Adrenal gland (tissue), 5 donors: ENCODE measurements around the gene PPM1D.

Source experiments
- POLR2A ChIP-seq, 2 donors: fragments of 450-650 bp; IDR thresholded peaks; one replicate each; pipeline ENCODE4 v1.6.1; 2017; ENCODE audit warnings: antibody characterized with exemption in 2 of 2, mild to moderate bottlenecking in 2 of 2, moderate library complexity in 1 of 2
- TF ChIP-seq, protein P1 (sequence below), 6 experiments: fragments of 450-650 bp in 4 of 6; fragments of 200-600 bp in 2 of 6; sonication (generic) in 1 of 6; IDR thresholded peaks; 1 replicate in 5 of 6; 2 replicates in 1 of 6; pipeline versions ENCODE4 v1.5.1 to v1.8.0; 2016 to 2021; ENCODE audit warnings: antibody characterized with exemption in 6 of 6, mild to moderate bottlenecking in 2 of 6, moderate library complexity in 1 of 6
- donor health status: DM: no; HTN: no; CAD: no.

GRCh38 chr17:60599620-60600489 is at the start of gene PPM1D:
- TF ChIP-seq, protein P1, sequence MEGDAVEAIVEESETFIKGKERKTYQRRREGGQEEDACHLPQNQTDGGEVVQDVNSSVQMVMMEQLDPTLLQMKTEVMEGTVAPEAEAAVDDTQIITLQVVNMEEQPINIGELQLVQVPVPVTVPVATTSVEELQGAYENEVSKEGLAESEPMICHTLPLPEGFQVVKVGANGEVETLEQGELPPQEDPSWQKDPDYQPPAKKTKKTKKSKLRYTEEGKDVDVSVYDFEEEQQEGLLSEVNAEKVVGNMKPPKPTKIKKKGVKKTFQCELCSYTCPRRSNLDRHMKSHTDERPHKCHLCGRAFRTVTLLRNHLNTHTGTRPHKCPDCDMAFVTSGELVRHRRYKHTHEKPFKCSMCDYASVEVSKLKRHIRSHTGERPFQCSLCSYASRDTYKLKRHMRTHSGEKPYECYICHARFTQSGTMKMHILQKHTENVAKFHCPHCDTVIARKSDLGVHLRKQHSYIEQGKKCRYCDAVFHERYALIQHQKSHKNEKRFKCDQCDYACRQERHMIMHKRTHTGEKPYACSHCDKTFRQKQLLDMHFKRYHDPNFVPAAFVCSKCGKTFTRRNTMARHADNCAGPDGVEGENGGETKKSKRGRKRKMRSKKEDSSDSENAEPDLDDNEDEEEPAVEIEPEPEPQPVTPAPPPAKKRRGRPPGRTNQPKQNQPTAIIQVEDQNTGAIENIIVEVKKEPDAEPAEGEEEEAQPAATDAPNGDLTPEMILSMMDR (IDR thresholded peaks at IDR 0.05), result peak in 2 of 6 experiments; percentile 34 to 40
- TF ChIP-seq POLR2A (IDR thresholded peaks at IDR 0.05), result peak; percentile 70 to 88
